Keratinocyte (primary cell): ENCODE data around the gene TMEM132C. TPM values are rescaled to one million over a fixed set of nuclear protein-coding genes. Genes with fewer than 3 reads are reported as not detected.

Experiments used
- DNase-seq: peaks from one replicate; pipeline ENCODE4 v3.0.0-alpha.2; 2011; ENCODE audit warnings: low read depth, missing footprints, low spot score
- FAIRE-seq: peaks from 2 replicates; lab custom pipeline; 2011; peaks lifted over from hg19 to GRCh38; lab: Jason Lieb, UNC
- H2AFZ ChIP-seq: 2 replicates; pipeline ENCODE4 v1.6.0; 2012; ENCODE audit warnings: low read length, control low read depth, inconsistent platforms; ENCODE audit not compliant: control insufficient read depth
- H3K27ac ChIP-seq: 2 replicates; pipeline ENCODE4 v1.5.1; 2011; ENCODE audit warnings: low read length; ENCODE audit not compliant: control insufficient read depth, insufficient read depth
- H3K27me3 ChIP-seq: 3 replicates; pipeline ENCODE4 v1.6.0; 2011; ENCODE audit warnings: low read length; ENCODE audit not compliant: control insufficient read depth, insufficient read depth; ENCODE audit errors: extremely low read depth
- H3K36me3 ChIP-seq, 2 experiments: 2 replicates in 1 of 2; 3 replicates in 1 of 2; pipeline ENCODE4 v1.5.1; 2011; ENCODE audit warnings: low read length in 2 of 2, mild to moderate bottlenecking in 1 of 2; ENCODE audit not compliant: control insufficient read depth in 2 of 2, insufficient read depth in 2 of 2; ENCODE audit errors: extremely low read depth in 1 of 2
- H3K4me1 ChIP-seq: 3 replicates; pipeline ENCODE4 v1.5.1; 2011; ENCODE audit warnings: low read length; ENCODE audit not compliant: control insufficient read depth, insufficient read depth; ENCODE audit errors: extremely low read depth
- H3K4me2 ChIP-seq: 3 replicates; pipeline ENCODE4 v1.6.0; 2011; ENCODE audit warnings: low read depth, low read length; ENCODE audit not compliant: control insufficient read depth, insufficient read depth; ENCODE audit errors: extremely low read depth
- H3K4me3 ChIP-seq, 3 experiments: fragments of 200-600 bp in 1 of 3; sonication (generic) in 1 of 3; 2 replicates in 2 of 3; 3 replicates in 1 of 3; pipeline ENCODE4 v1.5.1; 2011 to 2016; ENCODE audit warnings: low read length in 3 of 3, mild to moderate bottlenecking in 3 of 3, control low read depth in 2 of 3, inconsistent platforms in 1 of 3, low read depth in 1 of 3, mixed read lengths in 1 of 3, mixed run types in 1 of 3, moderate library complexity in 1 of 3; ENCODE audit not compliant: control insufficient read depth in 2 of 3, insufficient read depth in 2 of 3; ENCODE audit errors: extremely low read depth in 1 of 3
- H3K79me2 ChIP-seq: 2 replicates; pipeline ENCODE4 v1.6.0; 2012; ENCODE audit warnings: low read length; ENCODE audit not compliant: control insufficient read depth, insufficient read depth
- H3K9ac ChIP-seq: 3 replicates; pipeline ENCODE4 v1.6.0; 2011; ENCODE audit warnings: low read length; ENCODE audit not compliant: control insufficient read depth, insufficient read depth; ENCODE audit errors: extremely low read depth
- H3K9me1 ChIP-seq: 3 replicates; pipeline ENCODE4 v1.6.0; 2011; ENCODE audit warnings: low read length; ENCODE audit not compliant: control insufficient read depth, insufficient read depth; ENCODE audit errors: extremely low read depth
- H3K9me3 ChIP-seq: 2 replicates; pipeline ENCODE4 v1.5.1; 2012; ENCODE audit warnings: low read depth, low read length; ENCODE audit not compliant: control insufficient read depth
- H4K20me1 ChIP-seq: 3 replicates; pipeline ENCODE4 v1.6.0; 2011; ENCODE audit warnings: low read length; ENCODE audit not compliant: control insufficient read depth, insufficient read depth; ENCODE audit errors: extremely low read depth
- CTCF ChIP-seq, 3 experiments: IDR thresholded peaks in 1 of 3; conservative IDR thresholded peaks in 1 of 3; optimal IDR thresholded peaks in 1 of 3; 2 replicates in 2 of 3; 3 replicates in 1 of 3; pipeline versions ENCODE3 to v1.5.1; 2011; ENCODE audit warnings: low read length in 3 of 3, mild to moderate bottlenecking in 3 of 3, moderate library complexity in 2 of 3, control low read depth in 1 of 3, inconsistent platforms in 1 of 3; ENCODE audit not compliant: insufficient read depth in 2 of 3; ENCODE audit errors: extremely low read depth in 1 of 3
- EZH2 ChIP-seq: IDR thresholded peaks from one replicate; pipeline ENCODE4 v1.6.1; 2012; ENCODE audit warnings: inconsistent platforms, mild to moderate bottlenecking, low read length, moderate library complexity
- dilution Hi-C: fragments of 300-500 bp; cut with MboI; formaldehyde crosslinking; loops from one replicate; pipeline ENCODE4 v1.7.0; 2020; ENCODE audit warnings: low sequenced_read_pairs; ENCODE audit not compliant: extremely low pct_ligation_motif_present
- polyA plus RNA-seq, 5 experiments: library from polyadenylated mRNA; depleted of rRNA in 3 of 5; stranded (reverse) in 3 of 5; stranded (forward) in 1 of 5; unstranded in 1 of 5; fragments of >200 nt; gene quantifications; 1 replicate in 1 of 5; 2 replicates in 3 of 5; 3 replicates in 1 of 5; pipeline versions ENCODE4 v1.2.1 to v1.2.3, GENCODE V29; 2011 to 2012; ENCODE audit warnings: missing spikeins in 2 of 5, low read depth in 1 of 5, low replicate concordance in 1 of 5

The TMEM132C gene
- polyA plus RNA-seq, 1 donor (not counting 4 experiments of a cell fraction or from before 2014, with no cell fraction given): not detected

- Histone ChIP-seq H3K36me3 (no peaks in the 10 kb centered on the region), H3K27me3 (peaks cover 44% of the 10 kb centered on the region), H3K27ac (no peak overlapping the region), H3K4me3 (no peak overlapping the region), H3K4me2 (no peak overlapping the region), H3K9me3 (no peaks in the 10 kb centered on the region), H3K9ac (no peak overlapping the region), H2AFZ (no peak overlapping the region), H3K9me1 (no peaks in the 10 kb centered on the region), H3K79me2 (no peaks in the 10 kb centered on the region), H4K20me1 (no peaks in the 10 kb centered on the region), H3K4me1 (no peaks in the 10 kb centered on the region)
- dilution Hi-C loops: no loop called here
- DNase-seq (no peak), FAIRE-seq (no peak)
- TF ChIP-seq EZH2 (peak; percentile 83), CTCF (optimal IDR thresholded peaks at IDR 0.05 in 1 of 3, IDR thresholded peaks at IDR 0.05 in 1 of 3, conservative IDR thresholded peaks at IDR 0.05 in 1 of 3; ENCODE audit: extremely low read depth in 1 of 3, insufficient read depth in 2 of 3, low read length in 3 of 3) (no peak)
Observed at GRCh38 chr12:128266541-128267130, 334 bp upstream of the TMEM132C start.

GRCh38 chr12:128267651-128268378 is 845 bp downstream of the TMEM132C start:
- no peak overlapping the region for H3K27ac ChIP-seq
- TF ChIP-seq CTCF (optimal IDR thresholded peaks at IDR 0.05 in 1 of 3, IDR thresholded peaks at IDR 0.05 in 1 of 3, conservative IDR thresholded peaks at IDR 0.05 in 1 of 3; ENCODE audit: extremely low read depth in 1 of 3, insufficient read depth in 2 of 3, low read length in 3 of 3) (no peak), EZH2 (peak; percentile 81)
- DNase-seq (no peak), FAIRE-seq (no peak)
- peaks cover 44% of the 10 kb centered on the region for H3K27me3 ChIP-seq
- H3K4me3 ChIP-seq: no peak overlapping the region
- H3K4me1 ChIP-seq: no peaks in the 10 kb centered on the region
- H2AFZ ChIP-seq: no peak overlapping the region
- H3K36me3 ChIP-seq: no peaks in the 10 kb centered on the region
- H3K79me2 ChIP-seq: no peaks in the 10 kb centered on the region
- H3K4me2 ChIP-seq: no peak overlapping the region
- H3K9ac ChIP-seq: no peak overlapping the region
- H4K20me1 ChIP-seq: no peaks in the 10 kb centered on the region
- H3K9me1 ChIP-seq: no peaks in the 10 kb centered on the region
- no peaks in the 10 kb centered on the region for H3K9me3 ChIP-seq
- dilution Hi-C loops: no loop called here
